Measurements from ENCODE around the gene ANXA2.
"Not testable (repeated sequence)": the region's sequence is repeated elsewhere in the genome, so short reads cannot be mapped to it uniquely, and the experiment has no call there.

ANXA2 gene

DNA sequence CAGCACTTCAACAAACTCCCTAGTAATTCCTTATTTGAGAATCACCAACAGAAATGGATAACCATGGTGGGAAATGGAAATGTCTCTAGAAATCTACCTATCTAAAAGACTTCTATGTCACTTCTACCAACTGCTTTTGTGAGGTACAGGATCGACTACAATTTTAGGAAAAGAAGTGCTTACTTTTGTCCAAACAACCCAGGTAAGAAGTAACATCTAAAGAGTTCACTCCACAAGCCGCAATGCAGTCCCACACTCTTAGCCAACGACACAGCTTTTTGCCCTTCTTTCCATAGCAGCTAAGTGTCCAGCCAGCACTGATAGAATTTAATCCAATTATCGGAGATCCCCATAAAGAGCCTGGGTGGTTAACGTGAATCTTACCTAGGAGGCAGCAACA is 28.1 kb downstream of the ANXA2 start:
- H3K36me3 ChIP-seq (ENCODE audit: insufficient read depth, insufficient read length, low read length), result peaks cover 68% of the 10 kb centered on the region
- no peaks in the 10 kb centered on the region for H3K4me1 ChIP-seq (ENCODE audit: insufficient read depth, insufficient read length)
- TF ChIP-seq YY1 (IDR thresholded peaks at IDR 0.05; ENCODE audit: insufficient read depth, insufficient read length) (no peak), ZNF274 (IDR thresholded peaks at IDR 0.05; ENCODE audit: low read depth, low read length) (no peak), SUZ12 (IDR thresholded peaks at IDR 0.05; ENCODE audit: extremely low read depth, insufficient read depth, insufficient read length) (no peak)
- no peaks in the 10 kb centered on the region for H3K27me3 ChIP-seq (ENCODE audit: insufficient read depth, insufficient read length)
- H3K9me3 ChIP-seq (ENCODE audit: insufficient read depth, low read length), result peaks cover 26% of the 10 kb centered on the region
- no peak for DNase-seq (ENCODE audit: low read depth, low spot score)
- no peak overlapping the region for H3K4me3 ChIP-seq (ENCODE audit: insufficient read length, low read depth)
- no peak overlapping the region for H3K9ac ChIP-seq (ENCODE audit: insufficient read length, low read depth)

DNA sequence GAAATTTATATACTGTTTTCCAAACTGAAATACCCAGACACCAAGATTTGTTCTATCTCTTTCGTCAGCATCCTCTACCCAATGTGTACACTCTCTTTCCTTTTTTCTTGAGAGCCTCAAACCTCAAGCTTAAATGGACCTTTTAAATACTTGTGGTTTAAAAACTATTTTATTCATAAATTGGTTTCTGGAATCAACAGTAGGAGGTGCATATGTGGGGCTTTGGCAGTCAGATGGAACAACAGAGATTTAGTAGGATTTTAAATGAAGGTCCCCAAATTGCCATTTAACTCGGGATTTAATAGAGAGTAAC is 33.2 kb downstream of the ANXA2 start:
- no peak for TF ChIP-seq SUZ12 (IDR thresholded peaks at IDR 0.05; ENCODE audit: extremely low read depth, insufficient read depth, insufficient read length)
- no peak for TF ChIP-seq YY1 (IDR thresholded peaks at IDR 0.05; ENCODE audit: insufficient read depth, insufficient read length)
- TF ChIP-seq ZNF274 (IDR thresholded peaks at IDR 0.05; ENCODE audit: low read depth, low read length), result no peak
- no peaks in the 10 kb centered on the region for H3K4me1 ChIP-seq (ENCODE audit: insufficient read depth, insufficient read length)
- H3K27me3 ChIP-seq (ENCODE audit: insufficient read depth, insufficient read length), result no peaks in the 10 kb centered on the region
- no peak overlapping the region for H3K9ac ChIP-seq (ENCODE audit: insufficient read length, low read depth)
- H3K4me3 ChIP-seq (ENCODE audit: insufficient read length, low read depth), result no peak overlapping the region
- H3K9me3 ChIP-seq (ENCODE audit: insufficient read depth, low read length), result peaks cover 14% of the 10 kb centered on the region
- peaks cover 68% of the 10 kb centered on the region for H3K36me3 ChIP-seq (ENCODE audit: insufficient read depth, insufficient read length, low read length)
- DNase-seq (ENCODE audit: low read depth, low spot score), result no peak

- Histone ChIP-seq H3K27me3 (ENCODE audit: insufficient read depth, insufficient read length) (no peaks in the 10 kb centered on the region), H3K4me3 (ENCODE audit: insufficient read length, low read depth) (no peak overlapping the region), H3K9ac (ENCODE audit: insufficient read length, low read depth) (no peak overlapping the region), H3K4me1 (ENCODE audit: insufficient read depth, insufficient read length) (no peaks in the 10 kb centered on the region), H3K36me3 (ENCODE audit: insufficient read depth, insufficient read length, low read length) (peaks cover 68% of the 10 kb centered on the region), H3K9me3 (ENCODE audit: insufficient read depth, low read length) (peaks cover 9% of the 10 kb centered on the region)
- no peak for TF ChIP-seq ZNF274 (IDR thresholded peaks at IDR 0.05; ENCODE audit: low read depth, low read length)
- no peak for TF ChIP-seq SUZ12 (IDR thresholded peaks at IDR 0.05; ENCODE audit: extremely low read depth, insufficient read depth, insufficient read length)
- TF ChIP-seq YY1 (IDR thresholded peaks at IDR 0.05; ENCODE audit: insufficient read depth, insufficient read length), result no peak
- no peak for DNase-seq (ENCODE audit: low read depth, low spot score)
These were observed 33.7 kb downstream of the ANXA2 start for GRCh38 chr15:60363903-60364611.

- Histone ChIP-seq H3K4me1 (ENCODE audit: insufficient read depth, insufficient read length) (no peaks in the 10 kb centered on the region), H3K4me3 (ENCODE audit: insufficient read length, low read depth) (no peak overlapping the region), H3K9ac (ENCODE audit: insufficient read length, low read depth) (no peak overlapping the region), H3K36me3 (ENCODE audit: insufficient read depth, insufficient read length, low read length) (peaks cover 73% of the 10 kb centered on the region), H3K9me3 (ENCODE audit: insufficient read depth, low read length) (no peaks in the 10 kb centered on the region; the same call in 1 of the 2 replicates), H3K27me3 (ENCODE audit: insufficient read depth, insufficient read length) (no peaks in the 10 kb centered on the region)
- no peak for DNase-seq (ENCODE audit: low read depth, low spot score)
- TF ChIP-seq ZNF274 (IDR thresholded peaks at IDR 0.05; ENCODE audit: low read depth, low read length) (no peak), SUZ12 (IDR thresholded peaks at IDR 0.05; ENCODE audit: extremely low read depth, insufficient read depth, insufficient read length) (no peak), YY1 (IDR thresholded peaks at IDR 0.05; ENCODE audit: insufficient read depth, insufficient read length) (no peak)
These were observed 34.7 kb downstream of the ANXA2 start for GRCh38 chr15:60363087-60363549.

DNA sequence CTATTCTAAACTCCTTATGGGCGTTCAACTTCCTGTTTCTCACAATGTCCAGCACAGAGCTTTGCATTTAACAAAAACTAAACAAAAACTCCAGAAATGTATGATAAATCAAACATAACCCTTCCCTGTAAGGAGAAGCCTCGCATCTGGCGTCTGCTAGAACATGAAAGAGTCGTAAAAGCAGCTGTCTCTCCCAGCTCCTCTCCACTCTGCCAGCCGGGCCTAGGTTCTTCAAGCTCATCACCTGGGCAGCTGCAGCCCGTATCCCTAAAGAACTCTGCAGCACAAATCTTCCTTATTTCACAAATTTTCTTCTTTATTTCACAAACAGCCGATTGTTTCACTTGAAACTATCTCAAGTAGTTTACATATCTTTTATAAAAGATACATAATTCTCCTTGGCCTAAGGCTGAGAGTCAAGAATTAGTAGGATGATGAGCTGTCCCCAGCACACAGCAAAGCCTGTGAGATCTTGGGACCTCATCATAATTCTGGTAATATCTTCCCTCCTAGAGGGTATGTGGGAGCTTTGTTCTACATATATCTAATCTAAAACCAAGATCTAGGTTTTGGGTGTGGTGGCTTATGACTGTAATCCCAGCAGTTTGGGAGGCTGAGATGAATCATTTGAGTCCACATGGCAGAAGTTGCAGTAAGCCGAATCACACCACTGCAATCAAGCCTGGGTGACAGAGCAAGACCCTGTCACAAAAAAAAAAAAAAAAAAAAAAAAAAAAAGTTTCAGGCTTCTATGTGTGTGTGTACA is 35.3 kb downstream of the ANXA2 start:
- H3K27me3 ChIP-seq (ENCODE audit: insufficient read depth, insufficient read length), result no peaks in the 10 kb centered on the region
- H3K4me3 ChIP-seq (ENCODE audit: insufficient read length, low read depth), result no peak overlapping the region
- no peaks in the 10 kb centered on the region for H3K4me1 ChIP-seq (ENCODE audit: insufficient read depth, insufficient read length)
- TF ChIP-seq SUZ12 (IDR thresholded peaks at IDR 0.05; ENCODE audit: extremely low read depth, insufficient read depth, insufficient read length) (no peak), ZNF274 (IDR thresholded peaks at IDR 0.05; ENCODE audit: low read depth, low read length) (no peak), YY1 (IDR thresholded peaks at IDR 0.05; ENCODE audit: insufficient read depth, insufficient read length) (no peak)
- DNase-seq (ENCODE audit: low read depth, low spot score), result no peak
- H3K36me3 ChIP-seq (ENCODE audit: insufficient read depth, insufficient read length, low read length), result peaks cover 79% of the 10 kb centered on the region
- no peaks in the 10 kb centered on the region; the same call in 1 of the 2 replicates for H3K9me3 ChIP-seq (ENCODE audit: insufficient read depth, low read length)
- H3K9ac ChIP-seq (ENCODE audit: insufficient read length, low read depth), result no peak overlapping the region

GRCh38 chr15:60359738-60360137 is 38.0 kb downstream of the ANXA2 start:
- H3K36me3 ChIP-seq (ENCODE audit: insufficient read depth, insufficient read length, low read length), result peaks cover 97% of the 10 kb centered on the region
- H3K27me3 ChIP-seq (ENCODE audit: insufficient read depth, insufficient read length); H3K4me3 ChIP-seq (ENCODE audit: insufficient read length, low read depth): not testable (repeated sequence)

GRCh38 chr15:60358935-60359682 is 38.7 kb downstream of the ANXA2 start:
- Histone ChIP-seq H3K36me3 (ENCODE audit: insufficient read depth, insufficient read length, low read length) (peaks cover 97% of the 10 kb centered on the region), H3K4me3 (ENCODE audit: insufficient read length, low read depth) (no peak overlapping the region), H3K9ac (ENCODE audit: insufficient read length, low read depth) (no peak overlapping the region), H3K9me3 (ENCODE audit: insufficient read depth, low read length) (no peaks in the 10 kb centered on the region), H3K4me1 (ENCODE audit: insufficient read depth, insufficient read length) (peaks cover 3% of the 10 kb centered on the region), H3K27me3 (ENCODE audit: insufficient read depth, insufficient read length) (no peaks in the 10 kb centered on the region)
- TF ChIP-seq ZNF274 (IDR thresholded peaks at IDR 0.05; ENCODE audit: low read depth, low read length) (no peak), YY1 (IDR thresholded peaks at IDR 0.05; ENCODE audit: insufficient read depth, insufficient read length) (no peak), SUZ12 (IDR thresholded peaks at IDR 0.05; ENCODE audit: extremely low read depth, insufficient read depth, insufficient read length) (no peak)
- no peak for DNase-seq (ENCODE audit: low read depth, low spot score)

More at GRCh38 chr15:60359738-60360137, 38.0 kb downstream of the ANXA2 start:
- DNase-seq (ENCODE audit: low read depth, low spot score), result peak; percentile 46
- H3K4me1 ChIP-seq (ENCODE audit: insufficient read depth, insufficient read length); H3K9me3 ChIP-seq (ENCODE audit: insufficient read depth, low read length); H3K9ac ChIP-seq (ENCODE audit: insufficient read length, low read depth): not testable (repeated sequence)
